ENCODE results near the gene EBF3. TPM values are rescaled to one million over a fixed set of nuclear protein-coding genes. Genes with fewer than 3 reads are reported as not detected.

The EBF3 gene
- total RNA-seq, 1 experiment from 2014 or later = not detected

- TF ChIP-seq EZH2phosphoT487 (IDR thresholded peaks at IDR 0.05; ENCODE audit: borderline replicate concordance, low read length) = no peak
- no peak for TF ChIP-seq EZH2 (IDR thresholded peaks at IDR 0.05; ENCODE audit: low read length, unreplicated experiment)
- TF ChIP-seq, protein P1, sequence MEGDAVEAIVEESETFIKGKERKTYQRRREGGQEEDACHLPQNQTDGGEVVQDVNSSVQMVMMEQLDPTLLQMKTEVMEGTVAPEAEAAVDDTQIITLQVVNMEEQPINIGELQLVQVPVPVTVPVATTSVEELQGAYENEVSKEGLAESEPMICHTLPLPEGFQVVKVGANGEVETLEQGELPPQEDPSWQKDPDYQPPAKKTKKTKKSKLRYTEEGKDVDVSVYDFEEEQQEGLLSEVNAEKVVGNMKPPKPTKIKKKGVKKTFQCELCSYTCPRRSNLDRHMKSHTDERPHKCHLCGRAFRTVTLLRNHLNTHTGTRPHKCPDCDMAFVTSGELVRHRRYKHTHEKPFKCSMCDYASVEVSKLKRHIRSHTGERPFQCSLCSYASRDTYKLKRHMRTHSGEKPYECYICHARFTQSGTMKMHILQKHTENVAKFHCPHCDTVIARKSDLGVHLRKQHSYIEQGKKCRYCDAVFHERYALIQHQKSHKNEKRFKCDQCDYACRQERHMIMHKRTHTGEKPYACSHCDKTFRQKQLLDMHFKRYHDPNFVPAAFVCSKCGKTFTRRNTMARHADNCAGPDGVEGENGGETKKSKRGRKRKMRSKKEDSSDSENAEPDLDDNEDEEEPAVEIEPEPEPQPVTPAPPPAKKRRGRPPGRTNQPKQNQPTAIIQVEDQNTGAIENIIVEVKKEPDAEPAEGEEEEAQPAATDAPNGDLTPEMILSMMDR (conservative IDR thresholded peaks at IDR 0.05; ENCODE audit: low read depth, low read length) = no peak
- Histone ChIP-seq H2AFZ (ENCODE audit: low read length) (no peak overlapping the region), H3K36me3 (ENCODE audit: low read depth, low read length) (no peaks in the 10 kb centered on the region), H3K9me3 (ENCODE audit: low read length) (no peaks in the 10 kb centered on the region), H3F3A (ENCODE audit: low read length, unreplicated experiment) (no peaks in the 10 kb centered on the region), H3K4me3 (ENCODE audit: low read length) (no peak overlapping the region), H3K4me2 (ENCODE audit: low read length) (no peak overlapping the region), H4K20me1 (ENCODE audit: low read length) (no peaks in the 10 kb centered on the region), H3K27me3 (ENCODE audit: low read length) (no peaks in the 10 kb centered on the region), H3K4me1 (ENCODE audit: insufficient read depth, low read length) (no peaks in the 10 kb centered on the region), H3K27ac (ENCODE audit: low read length) (no peak overlapping the region), H3K9ac (ENCODE audit: low read length) (no peak overlapping the region), H3K79me2 (ENCODE audit: low read length) (no peaks in the 10 kb centered on the region), H3K9me2 (replicated peaks; ENCODE audit: low read length) (no peaks in the 10 kb centered on the region)
- DNase-seq (no peak), ATAC-seq (no peak)
- intact Hi-C loops (cut with micrococcal nuclease) = no loop called here
- no TSS peak for BruUV-seq (replicated peaks)
- POLR2A ChIA-PET (ENCODE audit: unreplicated experiment) = no interaction called here
- CTCF ChIA-PET = no interaction called here
Observed at GRCh38 chr10:129836253-129836652, 127.8 kb downstream of the EBF3 start.

DNA sequence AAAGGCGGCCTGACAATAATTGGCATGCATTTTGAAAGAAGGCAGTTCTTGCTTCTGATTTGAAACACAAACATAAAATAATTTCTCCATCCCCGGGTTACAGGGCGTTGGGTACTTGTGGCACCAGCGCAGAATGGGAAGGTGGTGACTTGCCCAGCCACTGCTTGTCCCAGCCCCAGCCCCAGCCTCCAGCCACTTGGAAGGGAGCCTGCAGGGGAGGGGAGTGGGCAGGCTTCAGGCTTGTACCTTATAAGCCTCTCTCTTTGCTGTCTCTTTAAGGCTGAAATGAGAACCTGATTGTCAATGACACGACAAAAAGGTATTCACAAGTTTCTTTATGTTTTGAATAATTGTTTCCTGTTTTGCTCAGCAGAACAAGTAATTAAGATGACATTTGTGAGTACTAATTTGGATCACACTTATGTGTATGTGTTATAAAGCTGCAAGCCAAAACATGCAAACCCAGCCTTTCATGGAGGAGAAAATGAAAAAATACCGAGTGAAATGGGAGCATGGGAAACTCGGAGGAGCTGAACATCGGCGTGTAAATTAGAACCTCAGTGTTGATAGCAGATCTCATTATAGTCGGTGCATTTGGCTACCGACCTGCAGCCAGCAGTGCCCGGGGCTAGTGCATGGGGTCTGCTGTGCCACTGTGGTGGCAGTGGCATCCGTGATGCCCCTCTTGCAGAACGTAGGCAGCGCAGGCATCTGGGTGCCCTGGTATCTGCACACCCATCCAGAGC, 129.9 kb downstream of the EBF3 start:
- Histone ChIP-seq H3K4me3 (ENCODE audit: low read length) (no peak overlapping the region), H3K9me3 (ENCODE audit: low read length) (no peaks in the 10 kb centered on the region), H2AFZ (ENCODE audit: low read length) (no peak overlapping the region), H3K79me2 (ENCODE audit: low read length) (no peaks in the 10 kb centered on the region), H4K20me1 (ENCODE audit: low read length) (no peaks in the 10 kb centered on the region), H3K9me2 (replicated peaks; ENCODE audit: low read length) (no peaks in the 10 kb centered on the region), H3K36me3 (ENCODE audit: low read depth, low read length) (no peaks in the 10 kb centered on the region), H3F3A (ENCODE audit: low read length, unreplicated experiment) (no peaks in the 10 kb centered on the region), H3K9ac (ENCODE audit: low read length) (no peak overlapping the region), H3K27me3 (ENCODE audit: low read length) (no peaks in the 10 kb centered on the region), H3K4me2 (ENCODE audit: low read length) (no peak overlapping the region), H3K4me1 (ENCODE audit: insufficient read depth, low read length) (no peaks in the 10 kb centered on the region), H3K27ac (ENCODE audit: low read length) (no peak overlapping the region)
- DNase-seq (no peak), ATAC-seq (no peak)
- POLR2A ChIA-PET (ENCODE audit: unreplicated experiment) = no interaction called here
- intact Hi-C loops (cut with micrococcal nuclease) = no loop called here
- TF ChIP-seq EZH2phosphoT487 (IDR thresholded peaks at IDR 0.05; ENCODE audit: borderline replicate concordance, low read length) (no peak), EZH2 (IDR thresholded peaks at IDR 0.05; ENCODE audit: low read length, unreplicated experiment) (no peak)
- TF ChIP-seq, protein P1 (conservative IDR thresholded peaks at IDR 0.05; ENCODE audit: low read depth, low read length) = no peak
- CTCF ChIA-PET = no interaction called here
- BruUV-seq (replicated peaks) = no TSS peak

DNA sequence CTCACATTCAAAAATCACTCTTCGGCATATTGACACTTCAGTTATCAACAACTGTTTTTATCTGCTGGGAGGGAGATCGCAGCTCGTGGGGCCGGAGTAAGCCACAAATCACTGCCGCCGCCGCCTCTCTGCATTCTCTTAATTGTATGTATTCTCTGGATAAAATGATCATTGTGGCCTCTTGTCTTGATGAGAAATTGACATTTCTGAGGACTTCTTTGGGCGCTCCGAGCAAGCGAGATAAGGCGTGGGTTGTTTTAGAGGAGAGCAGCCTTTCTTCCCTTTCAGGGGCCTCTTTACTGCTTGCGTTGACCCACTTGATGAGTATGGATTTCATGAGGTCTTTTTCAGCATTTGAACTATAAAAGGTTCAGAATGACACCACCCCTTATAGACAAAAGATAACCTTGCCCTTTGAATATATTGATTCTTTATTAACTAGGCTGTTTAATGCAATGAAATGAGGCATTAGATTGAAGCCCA, 130.6 kb downstream of the EBF3 start:
- ATAC-seq (no peak), DNase-seq (no peak)
- BruUV-seq (replicated peaks) = no TSS peak
- Histone ChIP-seq H3K9ac (ENCODE audit: low read length) (no peak overlapping the region), H3K9me2 (replicated peaks; ENCODE audit: low read length) (no peaks in the 10 kb centered on the region), H3K4me3 (ENCODE audit: low read length) (no peak overlapping the region), H3K36me3 (ENCODE audit: low read depth, low read length) (no peaks in the 10 kb centered on the region), H3K4me2 (ENCODE audit: low read length) (no peak overlapping the region), H3F3A (ENCODE audit: low read length, unreplicated experiment) (no peaks in the 10 kb centered on the region), H3K79me2 (ENCODE audit: low read length) (no peaks in the 10 kb centered on the region), H3K9me3 (ENCODE audit: low read length) (no peaks in the 10 kb centered on the region), H3K4me1 (ENCODE audit: insufficient read depth, low read length) (no peaks in the 10 kb centered on the region), H2AFZ (ENCODE audit: low read length) (no peak overlapping the region), H3K27ac (ENCODE audit: low read length) (no peak overlapping the region), H4K20me1 (ENCODE audit: low read length) (no peaks in the 10 kb centered on the region), H3K27me3 (ENCODE audit: low read length) (no peaks in the 10 kb centered on the region)
- ChIA-PET POLR2A (ENCODE audit: unreplicated experiment) (no interaction called here), CTCF (no interaction called here)
- intact Hi-C loops (cut with micrococcal nuclease) = no loop called here
- no peak for TF ChIP-seq EZH2phosphoT487 (IDR thresholded peaks at IDR 0.05; ENCODE audit: borderline replicate concordance, low read length)
- TF ChIP-seq, protein P1 (conservative IDR thresholded peaks at IDR 0.05; ENCODE audit: low read depth, low read length) = no peak
- TF ChIP-seq EZH2 (IDR thresholded peaks at IDR 0.05; ENCODE audit: low read length, unreplicated experiment) = no peak
